ENCODE measurements around the gene IQCK. TPM values are rescaled to one million over a fixed set of nuclear protein-coding genes. Genes with fewer than 3 reads are reported as not detected.

The IQCK gene
- polyA plus RNA-seq, 2 of the 4 experiments (the other 2 are of a cell fraction) = 10.3 to 15.6 TPM

GRCh38 chr16:19885451-19886072 is 167.5 kb downstream of the IQCK start:
- H3K9me3 ChIP-seq = no peaks in the 10 kb centered on the region
- POLR2A ChIA-PET = no interaction called here
- peak; percentile 27 to 41; a peak in 5 of 6 replicates for ATAC-seq
- CTCF ChIA-PET = interaction anchor here (0.6 to 15.4 kb wide), 33 partner anchors 9 to 516 kb away, joined by 3 to 328 read pairs (median 6); partner anchors contain the start of gene VPS35L
- FAIRE-seq = no peak
- TF ChIP-seq EHF (CRISPR knock-in tag; IDR thresholded peaks at IDR 0.05) (no peak), ESRRA (IDR thresholded peaks at IDR 0.05; ENCODE audit: borderline replicate concordance, low read length) (no peak), HES2 (IDR thresholded peaks at IDR 0.05) (no peak), ZFP36 (IDR thresholded peaks at IDR 0.05; ENCODE audit: borderline replicate concordance, partially characterized antibody) (no peak), RARB (CRISPR knock-in tag; IDR thresholded peaks at IDR 0.05) (no peak), HEYL (CRISPR knock-in tag; IDR thresholded peaks at IDR 0.05) (no peak), JUN (IDR thresholded peaks at IDR 0.05) (no peak), NFE2L2 (conservative IDR thresholded peaks at IDR 0.05; ENCODE audit: low read length) (no peak), CBX8 (IDR thresholded peaks at IDR 0.05) (no peak), KDM1A (IDR thresholded peaks at IDR 0.05; ENCODE audit: low read depth) (no peak)
- TF ChIP-seq, protein P1, sequence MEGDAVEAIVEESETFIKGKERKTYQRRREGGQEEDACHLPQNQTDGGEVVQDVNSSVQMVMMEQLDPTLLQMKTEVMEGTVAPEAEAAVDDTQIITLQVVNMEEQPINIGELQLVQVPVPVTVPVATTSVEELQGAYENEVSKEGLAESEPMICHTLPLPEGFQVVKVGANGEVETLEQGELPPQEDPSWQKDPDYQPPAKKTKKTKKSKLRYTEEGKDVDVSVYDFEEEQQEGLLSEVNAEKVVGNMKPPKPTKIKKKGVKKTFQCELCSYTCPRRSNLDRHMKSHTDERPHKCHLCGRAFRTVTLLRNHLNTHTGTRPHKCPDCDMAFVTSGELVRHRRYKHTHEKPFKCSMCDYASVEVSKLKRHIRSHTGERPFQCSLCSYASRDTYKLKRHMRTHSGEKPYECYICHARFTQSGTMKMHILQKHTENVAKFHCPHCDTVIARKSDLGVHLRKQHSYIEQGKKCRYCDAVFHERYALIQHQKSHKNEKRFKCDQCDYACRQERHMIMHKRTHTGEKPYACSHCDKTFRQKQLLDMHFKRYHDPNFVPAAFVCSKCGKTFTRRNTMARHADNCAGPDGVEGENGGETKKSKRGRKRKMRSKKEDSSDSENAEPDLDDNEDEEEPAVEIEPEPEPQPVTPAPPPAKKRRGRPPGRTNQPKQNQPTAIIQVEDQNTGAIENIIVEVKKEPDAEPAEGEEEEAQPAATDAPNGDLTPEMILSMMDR (IDR thresholded peaks at IDR 0.05) = no peak
- peak overlapping the region; percentile 73; the same call in 1 of the 3 replicates for H3K4me3 ChIP-seq
- H3K4me1 ChIP-seq = peaks cover 11% of the 10 kb centered on the region; the same call in 2 of the 3 replicates
- 92% methylated on average over 38 of the region's 41 CpGs for WGBS (ENCODE audit: missing lambda C conversion rate)
- no peak for DNase-seq (ENCODE audit: low read depth in 1 of 2, low spot score in 1 of 2)
- peak overlapping the region; percentile 72 to 90; a peak in 5 of 6 replicates for H3K27ac ChIP-seq
- H3K4me2 ChIP-seq = peak overlapping the region; percentile 99

DNA sequence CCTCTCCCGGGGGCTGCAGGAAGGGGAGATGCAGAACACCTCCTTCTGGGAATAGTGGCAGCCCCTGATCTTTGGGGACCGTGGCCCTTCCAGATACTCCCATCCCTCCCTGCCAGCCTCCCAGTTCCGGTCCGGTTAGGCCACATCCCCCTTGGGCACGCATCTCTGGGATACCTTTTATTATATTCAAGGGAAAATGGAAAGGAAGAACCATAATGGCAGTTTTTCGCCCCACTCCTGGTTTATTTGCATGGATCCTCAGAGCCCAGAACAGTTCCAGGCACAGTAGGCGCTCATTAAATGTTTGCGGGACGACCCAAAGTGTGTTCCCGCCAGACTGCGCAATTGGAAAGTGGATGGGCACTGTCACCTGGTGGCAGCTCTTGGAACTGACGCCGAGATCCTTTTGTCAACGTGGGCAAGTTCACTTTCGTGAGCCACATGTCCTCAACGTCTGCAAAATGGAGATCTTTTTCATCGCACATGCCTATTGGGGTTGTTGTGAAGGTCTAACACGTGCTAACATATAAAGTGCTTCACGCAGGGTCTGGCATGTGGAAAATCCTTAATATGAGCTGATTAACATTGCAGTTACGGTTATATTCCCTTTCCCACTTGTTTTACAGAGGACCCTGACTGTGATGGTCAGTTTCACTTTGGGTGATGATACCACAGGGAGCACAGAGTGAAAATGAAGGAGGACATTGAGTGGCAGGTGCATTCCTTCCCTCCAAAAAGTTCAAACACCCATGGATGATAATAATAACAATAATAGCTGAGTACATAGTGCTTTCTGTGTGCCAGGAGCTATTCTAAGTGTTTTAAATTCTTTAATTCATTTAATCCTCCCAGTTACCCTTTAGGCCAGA is 168.2 kb downstream of the IQCK start:
- WGBS (ENCODE audit: missing lambda C conversion rate) = 25% methylated on average over 20 of the region's 20 CpGs
- H3K4me3 ChIP-seq = no peak overlapping the region
- ChIA-PET POLR2A (no interaction called here), CTCF (interaction anchor here (0.6 to 15.4 kb wide), 61 partner anchors 10 to 792 kb away, joined by 3 to 328 read pairs (median 4); partner anchors contain the start of gene VPS35L)
- peaks cover 11% of the 10 kb centered on the region; the same call in 2 of the 3 replicates for H3K4me1 ChIP-seq
- ATAC-seq = peak; percentile 65 to 80
- H3K4me2 ChIP-seq = peak overlapping the region; percentile 53
- DNase-seq (ENCODE audit: low read depth in 1 of 2, low spot score in 1 of 2) = peak; percentile 43 to 88
- peak overlapping the region; percentile 2 to 90; a peak in 4 of 6 replicates for H3K27ac ChIP-seq
- FAIRE-seq = peak; percentile 70
- no peaks in the 10 kb centered on the region for H3K9me3 ChIP-seq
- TF ChIP-seq, protein P2, sequence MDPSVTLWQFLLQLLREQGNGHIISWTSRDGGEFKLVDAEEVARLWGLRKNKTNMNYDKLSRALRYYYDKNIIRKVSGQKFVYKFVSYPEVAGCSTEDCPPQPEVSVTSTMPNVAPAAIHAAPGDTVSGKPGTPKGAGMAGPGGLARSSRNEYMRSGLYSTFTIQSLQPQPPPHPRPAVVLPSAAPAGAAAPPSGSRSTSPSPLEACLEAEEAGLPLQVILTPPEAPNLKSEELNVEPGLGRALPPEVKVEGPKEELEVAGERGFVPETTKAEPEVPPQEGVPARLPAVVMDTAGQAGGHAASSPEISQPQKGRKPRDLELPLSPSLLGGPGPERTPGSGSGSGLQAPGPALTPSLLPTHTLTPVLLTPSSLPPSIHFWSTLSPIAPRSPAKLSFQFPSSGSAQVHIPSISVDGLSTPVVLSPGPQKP (IDR thresholded peaks at IDR 0.05; ENCODE audit: low read depth, low read length) = no peak
- TF ChIP-seq NPAS2 (CRISPR knock-in tag; IDR thresholded peaks at IDR 0.05; ENCODE audit: borderline replicate concordance) (peak; percentile 59; the same call in 1 of the 2 replicates), POLR2A (IDR thresholded peaks at IDR 0.05; ENCODE audit: low read length) (no peak), EP300 (IDR thresholded peaks at IDR 0.05) (no peak), SREBF2 (IDR thresholded peaks at IDR 0.05) (no peak), MAZ (IDR thresholded peaks at IDR 0.05; ENCODE audit: borderline replicate concordance, low read depth, low read length) (no peak), RCOR1 (IDR thresholded peaks at IDR 0.05; ENCODE audit: low read depth, low read length) (no peak), ZNF302 (CRISPR knock-in tag; IDR thresholded peaks at IDR 0.05) (no peak), CBX8 (IDR thresholded peaks at IDR 0.05) (no peak), CBX2 (IDR thresholded peaks at IDR 0.05; ENCODE audit: borderline replicate concordance, low read depth) (no peak), ZC3H11A (IDR thresholded peaks at IDR 0.05) (no peak), EHMT2 (IDR thresholded peaks at IDR 0.05; ENCODE audit: low read depth) (no peak), E2F6 (IDR thresholded peaks at IDR 0.05; ENCODE audit: borderline replicate concordance, low read depth) (peak; percentile 66), RAD21 (conservative IDR thresholded peaks at IDR 0.05 in 1 of 2, IDR thresholded peaks at IDR 0.05 in 1 of 2) (peak; percentile 100), MYC (IDR thresholded peaks at IDR 0.05; ENCODE audit: borderline replicate concordance, low read length) (peak; percentile 95), HDAC2 (IDR thresholded peaks at IDR 0.05) (no peak), GATA3 (IDR thresholded peaks at IDR 0.05; ENCODE audit: borderline replicate concordance) (no peak), HOXA7 (CRISPR knock-in tag; IDR thresholded peaks at IDR 0.05) (no peak), HEYL (CRISPR knock-in tag; IDR thresholded peaks at IDR 0.05) (no peak), RNF2 (IDR thresholded peaks at IDR 0.05; ENCODE audit: borderline replicate concordance, low read depth) (no peak)
- TF ChIP-seq, protein P3, sequence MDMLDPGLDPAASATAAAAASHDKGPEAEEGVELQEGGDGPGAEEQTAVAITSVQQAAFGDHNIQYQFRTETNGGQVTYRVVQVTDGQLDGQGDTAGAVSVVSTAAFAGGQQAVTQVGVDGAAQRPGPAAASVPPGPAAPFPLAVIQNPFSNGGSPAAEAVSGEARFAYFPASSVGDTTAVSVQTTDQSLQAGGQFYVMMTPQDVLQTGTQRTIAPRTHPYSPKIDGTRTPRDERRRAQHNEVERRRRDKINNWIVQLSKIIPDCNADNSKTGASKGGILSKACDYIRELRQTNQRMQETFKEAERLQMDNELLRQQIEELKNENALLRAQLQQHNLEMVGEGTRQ (IDR thresholded peaks at IDR 0.05) = no peak
- TF ChIP-seq, protein P4, sequence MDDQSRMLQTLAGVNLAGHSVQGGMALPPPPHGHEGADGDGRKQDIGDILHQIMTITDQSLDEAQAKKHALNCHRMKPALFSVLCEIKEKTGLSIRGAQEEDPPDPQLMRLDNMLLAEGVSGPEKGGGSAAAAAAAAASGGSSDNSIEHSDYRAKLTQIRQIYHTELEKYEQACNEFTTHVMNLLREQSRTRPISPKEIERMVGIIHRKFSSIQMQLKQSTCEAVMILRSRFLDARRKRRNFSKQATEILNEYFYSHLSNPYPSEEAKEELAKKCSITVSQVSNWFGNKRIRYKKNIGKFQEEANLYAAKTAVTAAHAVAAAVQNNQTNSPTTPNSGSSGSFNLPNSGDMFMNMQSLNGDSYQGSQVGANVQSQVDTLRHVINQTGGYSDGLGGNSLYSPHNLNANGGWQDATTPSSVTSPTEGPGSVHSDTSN (IDR thresholded peaks at IDR 0.05) = no peak

All from A549 (cell line).